Kidney epithelial cell (primary cell): ENCODE data around the gene NR5A1. TPM values are rescaled to one million over a fixed set of nuclear protein-coding genes. Genes with fewer than 3 reads are reported as not detected.

Experiments
- DNase-seq: peaks from one replicate; pipeline ENCODE4 v3.0.0-alpha.2; 2010; ENCODE audit warnings: low read depth
- H3K27me3 ChIP-seq: 2 replicates; pipeline ENCODE4 v1.6.0; 2011; ENCODE audit warnings: low read length; ENCODE audit not compliant: control insufficient read depth, insufficient read depth
- H3K36me3 ChIP-seq: 2 replicates; pipeline ENCODE4 v1.5.1; 2011; ENCODE audit warnings: low read length; ENCODE audit not compliant: control insufficient read depth, insufficient read depth
- H3K4me3 ChIP-seq: 2 replicates; pipeline ENCODE4 v1.5.1; 2011; ENCODE audit warnings: low read depth, mild to moderate bottlenecking, control low read depth, low read length
- CTCF ChIP-seq: IDR thresholded peaks from 2 replicates; pipeline ENCODE4 v1.5.1; 2011; ENCODE audit warnings: mild to moderate bottlenecking, moderate library complexity, low read length, control low read depth, inconsistent platforms; ENCODE audit not compliant: insufficient read depth, poor library complexity, severe bottlenecking
- total RNA-seq: library from RNA; depleted of rRNA; stranded (reverse); fragments of >200 nt; gene quantifications from 2 replicates; pipeline ENCODE4 v1.2.3, GENCODE V29; 2015

The NR5A1 gene
- total RNA-seq, 1 donor from 2014 or later = not detected

- no peak overlapping the region for H3K4me3 ChIP-seq
- TF ChIP-seq CTCF = no peak
- no peaks in the 10 kb centered on the region for H3K36me3 ChIP-seq
- peaks cover 70% of the 10 kb centered on the region for H3K27me3 ChIP-seq
- DNase-seq = no peak
Measured at GRCh38 chr9:124504530-124505005, 2.6 kb downstream of the NR5A1 start.

GRCh38 chr9:124503713-124504529, 3.3 kb downstream of the NR5A1 start:
- Histone ChIP-seq H3K27me3 (peaks cover 75% of the 10 kb centered on the region), H3K36me3 (no peaks in the 10 kb centered on the region), H3K4me3 (no peak overlapping the region)
- no peak for DNase-seq
- no peak for TF ChIP-seq CTCF

- Histone ChIP-seq H3K27me3 (peaks cover 83% of the 10 kb centered on the region), H3K36me3 (no peaks in the 10 kb centered on the region), H3K4me3 (no peak overlapping the region)
- DNase-seq = no peak
- no peak for TF ChIP-seq CTCF
Measured at GRCh38 chr9:124502711-124503702, 4.2 kb downstream of the NR5A1 start.

- DNase-seq = no peak
- no peak for TF ChIP-seq CTCF
- H3K27me3 ChIP-seq = peaks cover 87% of the 10 kb centered on the region
- H3K4me3 ChIP-seq = no peak overlapping the region
- no peaks in the 10 kb centered on the region for H3K36me3 ChIP-seq
Measured at GRCh38 chr9:124501771-124502320, 5.4 kb downstream of the NR5A1 start.

- Histone ChIP-seq H3K4me3 (no peak overlapping the region), H3K27me3 (peaks cover 89% of the 10 kb centered on the region), H3K36me3 (no peaks in the 10 kb centered on the region)
- no peak for TF ChIP-seq CTCF
- no peak for DNase-seq
Measured at GRCh38 chr9:124500796-124501611, 6.2 kb downstream of the NR5A1 start.
